T-helper 9 cell (primary cell): Measurements from ENCODE around the gene SERPINB4.
"Not testable (repeated sequence)": the region's sequence is repeated elsewhere in the genome, so short reads cannot be mapped to it uniquely, and the experiment has no call there.

Experiments used
- DNase-seq: peaks from one replicate; pipeline ENCODE4 v3.0.0-alpha.2; 2020
- total RNA-seq, 2 donors: gene quantifications; one replicate each; lab custom pipeline; 2026; lab: John Stamatoyannopoulos, UW

Gene SERPINB4
- total RNA-seq, result 0 reads per million in 2 donors

DNA sequence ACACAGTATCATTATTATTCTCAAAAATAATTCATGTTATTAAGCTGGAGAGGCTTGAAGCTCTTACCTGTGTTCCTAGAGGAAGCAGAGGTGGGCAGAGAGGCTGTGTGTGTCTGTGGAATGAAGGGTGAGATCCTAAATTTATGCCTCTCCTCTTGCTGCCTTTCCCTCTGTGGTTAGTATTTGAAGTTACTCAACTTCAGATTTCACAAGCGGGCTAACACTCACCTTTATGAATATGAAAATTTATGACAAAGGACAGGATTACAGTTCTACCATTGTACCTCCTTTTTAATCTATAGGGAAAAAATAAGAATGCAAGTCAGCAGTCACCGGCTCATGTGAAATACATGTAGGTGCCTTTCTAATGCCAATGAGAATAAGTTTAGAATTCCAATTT is at the start of gene SERPINB4:
Gene SERPINB4 (minus strand): TSS at position 115 of the 400 bp plus-strand sequence. CDS start 679 bp downstream, outside the sequence.
- not testable (repeated sequence) for DNase-seq

DNA sequence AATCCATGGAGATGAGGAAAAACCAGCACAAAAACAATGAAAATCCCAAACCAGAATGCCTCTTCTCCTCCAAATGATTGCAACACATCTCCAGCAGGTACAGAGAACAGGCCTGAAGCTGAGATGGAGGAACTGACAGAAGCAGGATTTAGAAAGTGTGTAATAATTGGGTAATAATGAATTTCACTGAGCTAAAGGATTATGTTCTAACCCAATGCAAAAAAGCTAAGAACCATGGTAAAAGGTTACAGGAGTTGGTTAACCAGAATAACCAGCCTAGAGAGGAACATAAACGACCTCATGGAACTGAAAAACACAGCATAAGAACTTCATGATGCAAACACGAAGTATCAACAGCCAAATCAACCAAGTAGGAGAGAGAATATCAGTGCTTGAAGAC is 45.0 kb upstream of the SERPINB4 start:
- DNase-seq, result no peak

DNA sequence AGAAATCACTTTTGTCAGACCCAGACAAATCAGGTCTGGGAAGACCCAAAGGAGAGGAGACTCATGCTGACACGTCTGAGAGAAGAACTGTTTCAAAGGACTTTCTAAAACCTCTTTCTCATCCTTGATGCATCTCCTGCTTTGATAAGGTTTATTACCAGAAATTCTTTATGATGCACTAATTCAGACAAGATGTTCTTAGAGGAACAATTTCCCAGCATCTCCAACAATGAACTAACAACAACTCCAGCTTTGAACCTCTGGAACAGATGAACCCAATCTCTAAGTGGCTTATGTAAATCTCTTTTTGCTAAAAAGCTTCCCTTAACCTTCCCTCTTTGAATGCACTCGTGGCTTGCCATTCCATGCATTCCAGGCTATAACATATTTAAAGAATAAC is 42.8 kb upstream of the SERPINB4 start:
- no peak for DNase-seq

DNA sequence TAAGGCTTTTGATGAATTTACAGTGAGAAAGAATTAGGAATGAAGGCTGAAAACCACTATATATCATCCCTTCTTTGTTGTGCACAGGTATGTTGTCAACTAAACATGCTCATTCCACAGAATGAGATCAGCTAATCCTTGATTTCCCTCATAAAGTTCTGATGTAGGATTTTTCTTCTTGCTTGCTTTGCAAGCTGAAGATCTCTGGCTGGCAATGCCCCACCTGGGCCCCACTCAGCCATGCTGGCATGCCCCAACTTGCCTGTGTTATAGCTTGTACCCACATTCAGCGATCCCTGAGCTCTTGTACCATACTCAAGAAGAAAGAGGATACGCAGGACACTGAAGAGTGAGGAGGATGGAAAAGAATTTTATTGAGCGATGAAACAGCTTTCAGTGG is 40.7 kb upstream of the SERPINB4 start:
- no peak for DNase-seq

DNA sequence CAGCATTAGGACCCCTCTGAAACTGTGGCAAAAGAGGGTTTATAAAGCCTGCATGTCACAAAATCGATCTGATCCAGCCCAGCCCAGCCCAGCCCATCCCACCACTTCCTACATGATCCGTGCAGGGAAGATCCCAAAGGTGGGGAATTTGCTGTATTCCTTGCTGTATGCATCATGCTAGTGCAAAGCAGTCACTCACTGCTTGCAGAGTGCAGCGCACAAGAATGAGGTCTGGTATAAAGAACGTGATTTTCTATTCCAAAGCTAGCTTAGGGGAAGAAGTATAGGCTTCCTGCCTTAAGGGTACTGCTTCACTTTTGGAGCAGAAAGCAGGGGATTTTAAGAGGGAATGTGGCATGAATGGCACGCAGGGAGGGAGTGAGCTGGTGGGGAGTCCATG is 39.8 kb upstream of the SERPINB4 start:
- no peak for DNase-seq

DNA sequence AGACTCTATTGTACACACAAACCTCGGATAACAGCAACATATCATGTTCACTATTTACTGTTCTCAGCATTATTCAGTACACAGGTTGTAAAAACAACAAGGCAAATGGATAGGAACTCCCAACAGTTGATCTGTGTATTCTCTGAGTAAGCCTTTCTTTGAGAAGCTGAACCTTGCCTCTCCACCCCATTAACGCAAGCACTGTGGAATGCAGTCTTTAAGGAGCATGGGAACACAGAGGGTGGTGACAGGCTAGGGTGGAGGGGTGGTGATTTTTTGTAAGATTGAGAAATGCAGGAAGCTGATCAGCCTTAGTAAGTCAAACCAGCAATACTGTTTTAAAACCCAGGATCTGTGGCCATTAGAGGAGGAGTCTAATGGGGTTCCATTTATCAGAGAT is 39.1 kb upstream of the SERPINB4 start:
- no peak for DNase-seq

DNA sequence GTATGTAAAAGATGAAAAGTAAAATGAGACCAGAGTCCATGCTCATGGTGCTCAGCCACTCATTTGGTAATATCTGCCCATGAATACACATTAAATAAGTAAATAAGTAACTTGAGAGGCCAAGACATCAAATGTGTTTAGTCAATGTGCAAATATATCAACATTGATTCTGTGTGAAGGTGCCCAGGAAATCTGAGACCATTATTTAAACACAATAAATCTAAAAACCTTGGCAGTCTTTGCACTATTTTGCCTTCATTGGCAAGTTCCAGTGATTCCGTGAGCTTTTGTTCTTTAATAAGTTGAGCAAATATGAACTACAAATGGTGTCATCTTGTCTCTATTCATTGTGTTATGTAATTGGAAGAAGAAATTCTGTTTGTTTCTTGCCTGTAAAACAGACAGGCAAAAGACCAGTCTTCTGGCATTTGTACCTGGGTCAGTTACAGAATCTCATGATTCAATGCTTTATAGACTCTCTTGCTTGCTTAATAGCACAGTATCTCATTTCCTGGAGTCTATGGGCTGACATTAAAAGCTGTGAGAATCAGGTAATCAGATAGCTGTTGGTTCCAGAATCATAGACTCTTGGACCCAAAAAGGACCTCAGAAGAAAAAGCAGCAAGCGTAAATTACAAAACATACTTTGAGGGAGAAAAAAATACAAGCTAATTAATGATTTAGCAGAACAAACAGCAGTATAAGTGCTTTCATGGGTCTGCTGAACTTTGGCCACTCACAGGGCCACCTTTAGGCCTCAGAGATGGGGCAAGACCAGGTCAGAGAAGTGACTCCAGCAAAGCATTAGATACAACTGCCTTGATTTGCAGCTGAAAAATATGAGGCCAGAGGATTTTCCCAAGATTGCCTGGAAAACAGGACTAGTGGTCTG is 37.6 kb upstream of the SERPINB4 start:
- no peak for DNase-seq

DNA sequence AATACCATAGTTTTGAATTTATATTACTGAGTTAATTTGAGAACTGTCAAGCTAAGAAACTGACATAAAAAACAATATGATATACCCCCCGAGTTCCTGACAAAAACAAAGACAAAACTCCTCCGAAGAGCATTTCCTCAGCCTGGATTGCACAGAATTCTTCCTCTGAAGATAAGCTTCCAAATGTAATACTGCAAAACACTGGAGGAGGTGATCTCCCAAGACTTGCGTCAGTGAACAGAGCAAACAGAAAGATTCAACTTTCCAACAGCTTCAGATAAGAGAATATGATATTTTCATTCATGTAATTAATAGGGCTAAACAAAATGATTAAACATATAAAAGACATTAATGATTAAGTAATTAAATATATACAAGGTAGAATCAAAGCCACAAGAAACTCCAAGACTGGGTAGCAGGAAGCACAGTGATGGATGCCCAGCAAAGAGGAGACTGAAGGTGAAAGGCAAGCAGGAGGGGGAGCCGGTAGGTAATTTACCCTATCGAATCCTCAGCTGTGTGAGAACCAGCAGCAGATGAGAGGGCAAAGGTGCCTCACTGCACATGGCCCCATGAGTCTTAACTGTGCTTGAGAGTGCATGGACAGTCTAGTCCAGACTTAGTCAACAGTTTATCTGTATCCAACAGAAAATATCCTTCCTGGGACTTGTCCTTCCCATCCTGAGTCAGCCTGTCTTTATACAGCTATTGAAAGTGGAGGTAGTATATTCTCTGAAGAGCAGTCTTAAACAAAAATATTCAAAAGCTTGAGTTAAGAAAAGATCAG is 36.0 kb upstream of the SERPINB4 start:
- DNase-seq, result no peak

DNA sequence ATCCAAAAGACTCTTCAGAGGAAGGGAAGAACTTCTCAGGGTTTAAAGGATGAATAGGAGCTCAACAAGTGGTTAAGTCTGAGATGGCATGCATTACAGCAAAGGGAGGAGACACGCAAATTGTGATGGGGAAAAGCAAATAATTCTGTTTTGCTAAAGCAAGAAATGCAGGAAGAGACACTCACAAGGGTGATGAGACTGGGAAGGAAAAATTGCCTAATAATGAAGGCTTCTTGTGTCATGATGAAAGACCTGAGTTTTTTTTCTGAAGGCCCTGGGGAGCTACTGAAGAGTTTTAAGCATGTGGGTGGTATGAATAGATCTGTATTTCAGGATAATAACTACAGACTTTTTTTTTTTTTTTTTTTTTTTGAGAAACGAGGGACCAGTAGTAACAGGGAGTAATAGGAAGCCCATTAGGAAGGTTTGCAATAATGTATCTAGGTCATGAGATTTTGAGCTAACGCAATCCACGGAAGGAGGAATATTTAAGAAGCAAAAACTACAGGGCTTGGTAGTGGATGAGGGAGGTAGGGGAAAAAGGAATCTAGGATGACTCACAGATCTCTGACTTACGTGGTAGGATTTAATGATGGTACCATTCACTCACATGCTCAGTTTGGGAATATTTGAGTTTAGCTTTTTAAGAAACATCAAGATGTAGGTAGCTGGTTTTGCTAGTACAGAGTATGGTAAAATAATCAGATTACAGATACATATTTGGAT is 33.6 kb upstream of the SERPINB4 start:
- no peak for DNase-seq

DNA sequence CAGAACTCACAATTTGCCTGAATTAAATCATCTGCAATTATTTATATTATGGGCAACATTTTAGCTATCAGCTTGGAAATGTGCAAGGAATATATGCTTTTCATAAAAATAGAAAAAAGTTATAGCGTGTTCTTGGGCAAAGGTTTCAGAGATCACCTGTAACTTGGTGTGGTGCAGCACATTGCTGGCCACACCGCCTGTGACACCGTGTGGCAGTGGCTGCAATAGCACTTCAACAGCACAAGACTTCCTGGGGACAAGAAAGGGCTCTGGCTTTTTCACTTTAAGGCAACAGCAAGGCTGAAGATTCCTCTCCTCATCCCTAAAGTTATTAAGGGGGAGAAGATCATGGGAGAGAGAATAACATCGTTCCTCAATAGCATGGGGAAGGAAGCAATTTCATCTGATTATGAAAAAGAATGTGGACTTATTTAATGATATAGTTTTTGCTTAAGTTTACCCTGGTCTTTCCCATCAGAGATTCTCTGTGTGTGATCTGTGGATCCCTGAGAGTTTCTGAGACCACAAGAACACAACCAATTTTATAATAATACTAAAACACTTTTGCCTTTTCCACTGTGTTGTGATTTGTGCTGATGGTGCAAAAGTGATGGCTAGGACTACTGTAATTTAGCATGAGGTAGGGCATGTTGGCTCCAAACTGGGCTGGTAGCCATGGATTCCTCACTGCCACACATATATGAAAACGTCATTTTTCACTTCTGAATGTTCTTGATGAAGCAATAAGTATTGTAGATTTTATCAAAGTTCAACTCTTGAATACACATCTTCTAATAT is 32.7 kb upstream of the SERPINB4 start:
- DNase-seq, result no peak

DNA sequence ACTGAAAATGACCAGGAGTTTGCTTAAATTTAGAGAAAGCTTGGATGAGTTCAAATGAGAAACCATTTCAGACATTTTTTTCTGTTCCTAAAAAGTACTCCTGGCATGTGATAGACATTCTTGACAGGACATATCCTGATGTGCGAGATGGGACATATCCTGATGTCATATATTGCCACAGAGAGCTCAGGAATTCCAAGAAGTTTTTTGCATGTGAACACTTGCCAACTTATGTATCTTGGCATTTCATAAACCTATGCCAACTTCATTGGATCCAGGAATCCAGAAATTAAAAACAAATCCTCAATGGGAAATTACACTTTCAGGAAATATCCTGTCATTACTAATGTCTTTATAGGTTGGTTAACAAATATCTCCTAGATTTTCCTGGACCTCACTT is 20.5 kb upstream of the SERPINB4 start:
- no peak for DNase-seq

DNA sequence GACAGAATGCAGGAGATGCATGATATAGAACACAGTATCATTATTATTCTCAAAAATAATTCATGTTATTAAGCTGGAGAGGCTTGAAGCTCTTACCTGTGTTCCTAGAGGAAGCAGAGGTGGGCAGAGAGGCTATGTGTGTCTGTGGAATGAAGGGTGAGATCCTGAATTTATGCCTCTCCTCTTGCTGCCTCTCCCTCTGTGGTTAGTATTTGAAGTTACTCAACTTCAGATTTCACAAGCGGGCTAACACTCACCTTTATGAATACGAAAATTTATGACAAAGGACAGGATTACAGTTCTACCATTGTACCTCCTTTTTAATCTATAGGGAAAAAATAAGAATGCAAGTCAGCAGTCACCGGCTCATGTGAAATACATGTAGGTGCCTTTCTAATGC is 17.7 kb upstream of the SERPINB4 start, which contains the start of gene SERPINB3:
Gene SERPINB3 (minus strand): TSS at position 144 of the 400 bp plus-strand sequence. CDS start 677 bp downstream, outside the sequence.
- not testable (repeated sequence) for DNase-seq

DNA sequence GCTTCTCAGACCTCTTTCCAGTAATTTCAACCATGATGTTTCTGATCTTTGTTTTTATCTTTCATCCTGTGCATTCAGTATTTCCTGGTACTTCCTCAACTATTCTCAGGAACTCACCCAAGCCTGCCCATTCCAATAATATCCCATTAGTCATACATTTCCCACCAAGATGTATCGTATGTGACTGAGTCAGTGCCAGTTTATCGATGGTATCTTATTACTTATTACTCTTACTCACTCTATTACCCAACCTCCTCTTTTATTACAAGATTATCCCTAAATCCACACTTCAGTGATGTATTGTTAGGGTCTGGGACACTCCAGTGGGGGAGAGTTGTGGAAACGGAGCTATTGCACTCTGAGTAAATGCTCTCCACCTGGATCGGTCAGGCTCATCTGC is 14.9 kb upstream of the SERPINB4 start:
- not testable (repeated sequence) for DNase-seq

DNA sequence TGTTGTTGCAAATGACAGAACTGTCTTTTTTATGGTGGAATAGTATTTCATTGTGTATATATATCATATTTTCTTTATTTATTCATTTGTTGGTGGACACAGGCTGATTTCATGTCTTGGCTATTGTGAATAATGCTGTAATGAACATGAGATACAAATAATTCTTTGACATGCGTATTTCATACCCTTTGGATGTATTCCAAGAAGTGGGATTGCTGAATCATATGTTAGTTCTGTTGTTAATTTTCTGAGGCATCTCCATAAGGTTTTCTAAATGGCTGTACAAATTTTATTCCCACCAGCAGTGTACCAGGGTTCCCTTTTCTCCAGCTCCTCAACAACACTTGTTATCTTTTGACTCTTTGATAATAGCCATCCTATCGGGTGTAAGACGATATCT is 6.2 kb upstream of the SERPINB4 start:
- not testable (repeated sequence) for DNase-seq

DNA sequence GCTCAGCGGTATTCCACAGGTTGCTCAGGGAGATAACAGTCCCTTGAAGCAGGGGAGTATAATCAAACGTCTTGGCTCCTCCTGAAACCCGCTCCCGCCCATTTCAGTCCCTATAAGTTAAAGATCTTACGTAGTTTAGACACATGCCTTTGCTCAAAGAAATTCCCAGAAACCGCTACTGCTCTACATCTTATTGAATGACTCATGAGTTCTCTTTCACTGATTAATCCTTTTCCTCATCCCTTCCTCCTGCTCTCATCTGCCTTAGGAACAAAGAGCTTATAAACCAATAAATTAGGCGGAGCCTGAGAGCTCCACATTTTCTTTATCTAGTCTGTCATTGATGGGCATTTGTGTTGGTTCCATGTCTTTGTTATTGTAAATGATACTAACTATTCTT is 4.2 kb upstream of the SERPINB4 start:
- DNase-seq, result no peak

DNA sequence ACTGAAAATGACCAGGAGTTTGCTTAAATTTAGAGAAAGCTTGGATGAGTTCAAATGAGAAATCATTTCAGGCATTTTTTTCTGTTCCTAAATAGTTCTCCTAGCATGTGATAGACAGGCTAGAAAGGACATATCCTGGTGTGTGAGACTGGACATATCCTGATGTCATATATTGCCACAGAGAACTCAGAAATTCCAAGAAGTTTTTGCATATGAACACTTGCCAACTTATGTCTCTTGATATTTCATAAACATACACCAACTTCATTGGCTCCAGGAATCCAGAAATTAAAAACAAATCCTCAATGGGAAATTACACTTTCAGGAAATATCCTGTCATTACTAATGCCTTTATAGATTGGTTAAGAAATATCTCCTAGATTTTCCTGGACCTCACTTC is 2.9 kb upstream of the SERPINB4 start:
- DNase-seq, result no peak

DNA sequence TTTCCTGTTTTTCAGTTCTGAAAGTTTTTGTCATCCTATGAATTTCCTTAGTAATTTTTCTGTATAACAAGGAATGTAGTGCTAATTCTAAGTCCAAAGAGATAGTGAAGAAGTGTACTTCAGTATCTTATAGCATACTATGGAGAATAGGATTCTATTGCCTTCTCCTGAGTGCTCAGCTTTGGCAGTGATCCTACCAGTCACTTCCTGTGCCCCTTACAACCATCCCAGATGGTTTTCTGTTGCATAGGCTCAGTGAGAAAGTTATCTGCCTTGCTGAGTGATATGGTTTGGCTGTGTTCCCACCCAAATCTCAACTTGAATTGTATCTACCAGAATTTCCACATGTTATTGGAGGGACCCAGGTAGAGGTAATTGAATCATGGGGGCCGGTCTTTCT is 638 bp upstream of the SERPINB4 start:
- DNase-seq, result not testable (repeated sequence)

DNA sequence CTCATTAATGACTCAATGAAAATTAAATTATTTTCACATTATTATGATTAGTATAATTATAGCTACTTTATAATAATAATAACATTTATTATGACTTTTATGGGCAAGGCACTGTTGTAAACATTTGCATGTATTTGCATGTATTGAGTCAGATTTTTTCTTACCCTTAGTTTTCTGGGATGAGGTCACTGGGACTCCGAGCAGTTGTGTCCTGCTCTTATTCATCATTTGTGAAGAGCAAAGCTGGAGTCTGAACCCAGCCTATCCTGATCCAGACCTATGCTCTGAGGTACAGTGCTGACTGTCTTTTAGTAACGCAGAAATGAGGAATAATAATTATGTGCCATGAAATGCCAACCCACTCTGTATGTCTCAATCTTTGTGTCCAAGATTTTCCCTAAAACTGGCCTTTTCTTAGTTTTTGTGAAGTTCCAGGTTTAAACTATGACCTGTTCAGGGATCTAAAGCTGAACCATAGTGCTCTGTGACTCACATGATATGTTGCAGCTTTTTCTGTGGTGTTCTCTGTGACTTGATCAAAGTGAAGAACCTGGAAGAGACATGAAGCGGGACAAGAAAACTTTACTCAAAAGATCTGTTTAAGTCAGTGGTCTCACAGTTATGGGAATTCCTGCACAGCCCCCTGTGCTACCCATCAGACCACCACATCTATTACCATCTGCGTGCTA is 1.2 kb downstream of the SERPINB4 start:
- DNase-seq, result not testable (repeated sequence)

DNA sequence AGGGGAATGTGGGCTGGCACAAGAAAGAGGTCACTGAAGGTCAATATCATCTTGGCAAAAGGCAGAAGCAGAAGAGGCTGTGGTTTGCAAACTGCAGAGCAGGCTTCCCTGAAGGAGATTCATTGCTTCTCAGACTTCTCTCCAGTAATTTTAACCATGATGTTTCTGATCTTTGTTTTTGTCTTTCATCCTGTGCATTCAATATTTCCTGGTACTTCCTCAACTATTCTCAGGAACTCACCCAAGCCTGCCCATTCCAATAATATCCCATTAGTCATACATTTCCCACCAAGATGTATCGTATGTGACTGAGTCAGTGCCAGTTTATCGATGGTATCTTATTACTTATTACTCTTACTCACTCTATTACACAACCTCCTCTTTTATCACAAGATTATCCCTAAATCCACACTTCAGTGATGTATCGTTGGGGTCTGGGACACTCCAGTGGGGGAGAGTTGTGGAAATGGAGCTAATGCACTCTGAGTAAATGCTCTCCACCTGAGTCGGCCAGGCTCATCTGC is 2.8 kb downstream of the SERPINB4 start:
- DNase-seq, result not testable (repeated sequence)

DNA sequence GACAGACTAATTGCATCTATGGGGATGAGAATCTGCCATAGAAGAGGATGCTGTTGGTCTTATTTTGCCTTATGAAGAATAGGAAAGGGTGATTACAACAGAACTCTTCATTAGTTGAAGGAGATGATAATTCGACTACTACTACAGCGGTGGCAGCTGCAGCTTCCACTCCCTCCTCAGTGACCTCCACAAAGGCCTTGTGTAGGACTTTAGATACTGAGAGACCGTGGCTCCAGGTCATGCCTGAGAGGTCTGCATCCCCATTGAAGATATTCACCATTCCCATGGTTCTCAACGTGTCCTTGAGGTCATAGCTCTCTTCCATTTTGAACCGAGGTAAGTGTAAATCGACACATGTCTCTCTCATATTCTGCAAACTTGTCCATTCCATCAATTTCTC is 6.4 kb downstream of the SERPINB4 start:
- no peak for DNase-seq

DNA sequence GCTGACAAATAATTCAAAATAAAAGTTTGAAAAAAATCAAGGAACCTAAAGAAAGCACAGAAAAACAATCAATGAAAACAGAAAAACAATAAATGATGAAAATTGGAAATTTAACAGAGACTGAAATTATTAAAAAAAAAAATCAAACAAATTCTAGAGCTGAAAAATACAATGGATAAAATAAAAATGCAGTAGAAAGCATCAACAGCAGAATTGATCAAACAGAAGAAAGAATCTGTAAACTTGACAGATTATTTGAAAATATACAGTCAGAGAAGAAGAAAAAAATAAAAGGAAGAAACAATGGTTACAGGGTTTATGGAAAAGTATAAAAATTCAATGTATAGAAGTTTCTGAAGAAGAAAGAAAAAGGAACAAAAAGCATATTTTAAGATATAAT is 16.2 kb downstream of the SERPINB4 start:
- DNase-seq, result no peak
